Stimulated activated CD8-positive, alpha-beta memory T cell treated with anti-CD3 and anti-CD28 coated beads, Interleukin-15, amount 100 ng/mL, for 4 hours (primary cell): ENCODE data around the gene YKT6.
"Not testable (repeated sequence)": the region's sequence is repeated elsewhere in the genome, so short reads cannot be mapped to it uniquely, and the experiment has no call there.

Source experiments
- DNase-seq, 2 donors: peaks; one replicate each; pipeline ENCODE4 v3.0.0-alpha.2; 2020; ENCODE audit warnings: low read depth in 2 of 2

Gene YKT6

DNA sequence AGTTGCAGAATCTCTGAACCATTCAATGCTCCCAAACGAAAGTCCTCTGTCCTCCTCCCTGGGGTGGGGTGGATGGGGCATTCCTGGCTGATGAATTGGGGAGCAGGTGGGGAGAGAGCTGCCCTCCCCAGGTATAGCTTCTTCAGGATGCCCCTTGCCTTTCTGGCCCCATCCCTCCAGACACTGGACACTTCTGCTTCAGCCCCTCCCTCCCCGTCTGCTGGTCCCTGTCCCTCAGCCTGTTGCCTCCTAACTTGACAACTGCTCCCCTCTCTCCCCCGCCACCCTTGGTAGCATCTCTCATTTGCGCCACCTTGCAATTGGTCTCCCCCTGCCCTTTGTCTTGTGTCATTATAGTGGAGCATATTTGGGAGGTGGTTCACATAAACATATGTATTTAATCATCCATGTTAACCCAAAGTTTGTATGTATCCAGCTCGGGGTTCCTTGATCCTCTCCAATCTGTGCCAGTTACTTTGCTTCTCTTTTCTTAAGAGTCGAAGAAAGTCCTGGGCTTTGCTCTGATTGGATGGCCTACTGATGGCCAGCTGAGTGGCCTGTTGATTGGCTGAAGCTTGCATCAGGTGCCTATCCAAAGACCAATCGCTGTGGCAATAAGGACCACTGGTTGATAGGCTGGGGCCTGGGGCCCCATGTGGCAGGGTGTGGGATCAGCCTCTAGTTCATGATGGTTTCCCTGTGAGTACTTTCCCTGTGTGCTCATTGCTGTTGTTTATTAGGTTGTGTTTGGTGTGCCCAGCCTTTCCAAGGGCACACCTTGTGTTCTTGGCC is 7.6 kb upstream of the YKT6 start:
- DNase-seq: no peak

DNA sequence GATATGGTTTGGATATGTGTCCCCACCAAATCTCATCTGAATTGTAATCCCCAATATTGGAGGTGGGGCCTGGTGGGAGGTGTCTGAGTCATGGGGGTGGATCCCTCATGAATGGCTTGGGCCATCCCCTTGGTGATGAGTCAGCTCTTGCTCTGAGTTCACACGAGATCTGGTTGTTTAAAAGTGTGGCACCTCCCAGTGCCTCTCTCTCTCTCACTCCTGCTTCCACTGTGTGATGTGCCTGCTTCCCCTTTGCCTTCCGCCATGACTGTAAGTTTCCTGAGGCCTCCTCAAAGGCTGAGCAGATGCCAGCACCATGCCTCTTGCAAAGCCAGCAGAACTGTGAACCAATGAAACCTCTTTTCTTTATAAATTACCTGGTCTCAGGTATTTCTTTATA is 6.7 kb upstream of the YKT6 start:
- DNase-seq: peak in 1 of 2 donors; percentile 28

DNA sequence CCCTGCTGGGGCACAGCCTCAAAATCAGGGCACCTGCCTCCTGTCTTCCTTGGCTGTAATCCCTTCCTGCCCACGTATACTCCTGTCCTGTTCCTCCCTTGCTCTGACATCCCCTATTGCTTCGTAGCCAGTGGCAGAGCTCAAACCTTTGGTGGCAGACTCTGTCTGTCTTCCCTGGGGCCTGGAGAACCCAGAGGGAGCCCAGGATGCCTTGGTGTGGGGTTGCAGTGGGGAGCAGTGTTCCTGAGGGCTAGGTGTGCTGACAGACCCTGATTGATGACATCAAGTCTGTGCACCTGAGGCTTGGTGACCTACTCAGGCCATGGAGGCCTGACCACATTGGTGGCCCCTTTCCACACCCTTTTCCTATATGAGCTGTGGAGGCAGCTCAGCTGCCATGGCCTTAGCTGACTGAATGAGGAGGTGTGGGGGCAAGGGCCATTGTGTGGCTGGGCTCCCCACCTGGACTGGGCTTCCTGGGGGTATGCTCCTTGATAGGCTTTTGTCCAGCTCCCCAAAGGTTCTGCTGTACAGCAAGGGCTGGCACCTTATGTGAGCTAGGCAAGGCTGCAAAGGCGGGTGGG is 6.1 kb upstream of the YKT6 start:
- DNase-seq: no peak

DNA sequence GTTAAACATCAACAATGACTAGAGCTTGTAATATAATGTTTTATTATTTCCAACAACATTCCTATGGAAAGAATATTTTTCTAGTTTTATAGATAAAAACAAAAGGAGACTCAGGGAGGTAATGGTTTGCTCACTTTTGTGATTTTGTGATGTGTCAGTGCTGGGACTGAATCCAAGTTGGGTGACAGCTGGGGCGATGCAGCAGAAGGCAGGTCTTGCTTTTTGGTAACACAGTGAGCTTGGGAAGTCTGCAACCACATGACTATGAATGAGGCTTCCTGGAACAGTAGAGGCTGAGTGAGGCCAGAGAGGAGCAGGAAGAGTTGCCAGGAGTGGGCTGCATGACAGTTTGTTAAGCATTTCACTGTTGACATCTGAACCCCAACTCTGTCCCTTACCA is 4.9 kb upstream of the YKT6 start:
- DNase-seq: no peak

DNA sequence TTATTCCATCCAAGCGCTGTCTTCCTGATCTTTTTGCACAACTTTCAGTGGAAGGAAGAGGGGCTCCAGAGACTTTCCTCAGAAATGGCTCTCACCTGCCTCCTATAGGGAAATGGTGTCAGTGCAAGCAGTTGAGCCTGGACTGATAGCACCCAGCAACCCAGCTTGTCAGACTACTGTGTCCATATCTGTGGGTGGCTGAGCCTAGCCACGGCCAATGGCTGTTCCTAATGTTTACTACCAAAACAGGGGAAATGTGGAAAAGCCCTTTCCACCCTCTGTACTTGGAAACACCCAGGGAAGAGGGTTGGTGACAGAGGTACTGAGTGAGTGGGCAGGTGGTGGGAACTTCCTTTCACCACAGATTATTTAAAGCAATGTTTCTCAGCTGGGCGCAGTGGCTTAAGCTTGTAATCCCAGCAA is 4.3 kb upstream of the YKT6 start:
- no peak for DNase-seq

DNA sequence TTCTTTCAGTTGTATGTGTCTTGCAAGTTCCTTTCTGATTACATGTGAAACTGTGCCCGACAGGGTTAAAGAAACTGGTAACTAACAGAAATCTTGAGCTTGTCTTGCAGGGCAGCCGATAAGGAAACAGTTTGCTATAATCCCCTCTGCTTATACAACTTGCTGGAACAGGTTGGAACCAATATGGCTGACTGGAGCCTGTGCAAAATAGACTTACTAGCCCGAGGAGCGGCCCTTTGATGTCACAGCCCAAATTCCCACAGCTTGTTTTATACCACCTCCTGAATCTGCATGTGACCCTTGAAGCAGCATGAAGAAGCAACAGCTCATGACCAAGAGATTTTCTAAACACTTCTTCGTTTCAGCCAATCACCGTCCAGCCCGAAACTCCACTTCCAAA is 3.3 kb upstream of the YKT6 start:
- no peak for DNase-seq

DNA sequence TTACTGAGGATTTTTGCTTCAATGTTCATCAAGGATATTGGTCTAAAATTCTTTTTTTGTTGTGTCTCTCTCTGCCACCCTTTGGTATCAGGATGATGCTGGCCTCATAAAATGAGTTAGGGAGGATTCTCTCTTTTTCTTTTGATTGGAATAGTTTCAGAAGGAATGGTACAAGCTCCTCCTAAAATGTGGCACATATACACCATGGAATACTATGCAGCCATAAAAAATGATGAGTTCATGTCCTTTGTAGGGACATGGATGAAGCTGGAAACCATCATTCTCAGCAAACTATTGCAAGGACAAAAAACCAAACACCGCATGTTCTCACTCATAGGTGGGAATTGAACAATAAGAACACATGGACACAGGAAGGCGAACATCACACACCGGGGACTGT is 615 bp upstream of the YKT6 start:
- DNase-seq: not testable (repeated sequence)

DNA sequence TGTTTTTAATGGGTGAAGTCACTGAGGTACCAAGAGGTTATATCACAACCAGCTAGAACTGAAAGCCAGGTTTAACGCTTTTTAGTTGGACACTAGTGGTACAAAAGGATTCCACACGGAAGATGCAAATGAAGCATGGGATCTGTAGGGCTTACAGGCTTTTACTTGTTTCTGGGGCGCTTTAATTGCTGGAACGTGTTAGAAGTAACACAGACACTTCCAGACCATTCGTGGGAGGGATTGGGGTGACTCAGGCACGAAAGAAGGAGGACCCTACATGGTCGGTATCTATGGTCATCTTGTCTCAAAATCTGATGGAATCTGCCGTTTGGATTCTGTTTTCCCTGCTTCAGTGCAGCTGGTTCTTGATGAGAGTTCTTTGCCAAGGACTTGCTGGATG is 1.0 kb downstream of the YKT6 start:
- no peak for DNase-seq

DNA sequence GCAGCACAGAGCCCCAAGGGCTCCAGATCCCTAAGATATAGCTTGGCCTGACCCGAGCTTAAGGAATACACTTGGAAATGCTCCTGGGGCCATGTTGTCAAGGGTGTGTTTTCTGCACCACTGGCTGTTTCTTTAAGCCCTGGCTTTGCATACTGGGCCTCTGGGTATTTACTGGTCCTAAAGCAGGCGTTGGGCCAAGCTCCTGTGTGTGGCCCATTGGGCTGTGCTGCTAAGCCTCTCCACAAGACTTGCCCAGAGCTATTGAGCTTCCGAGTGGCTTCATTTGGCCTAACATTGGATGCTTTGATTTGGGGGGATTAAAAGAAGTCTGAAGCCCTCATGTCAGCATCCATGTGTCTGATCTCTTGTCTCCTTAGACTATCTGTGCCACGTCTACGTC is 5.2 kb downstream of the YKT6 start:
- no peak for DNase-seq

DNA sequence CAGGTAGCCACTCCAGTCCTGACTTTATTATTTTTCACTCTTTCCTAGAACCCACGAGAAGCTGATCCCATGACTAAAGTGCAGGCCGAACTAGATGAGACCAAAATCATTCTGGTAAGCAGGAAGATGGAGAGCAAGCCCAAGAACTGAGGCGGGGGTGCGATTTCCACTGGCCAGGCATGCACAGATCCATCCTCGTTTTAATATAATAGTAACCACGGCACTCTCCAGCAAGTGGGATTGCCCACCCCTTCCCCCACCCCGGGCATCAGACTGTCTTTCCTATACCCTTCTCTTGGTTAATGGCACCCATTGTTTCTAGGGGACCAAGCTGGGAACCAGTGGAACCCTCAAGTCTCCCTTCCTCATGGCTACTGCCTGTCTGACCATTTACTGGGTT is 7.3 kb downstream of the YKT6 start:
- DNase-seq: no peak

DNA sequence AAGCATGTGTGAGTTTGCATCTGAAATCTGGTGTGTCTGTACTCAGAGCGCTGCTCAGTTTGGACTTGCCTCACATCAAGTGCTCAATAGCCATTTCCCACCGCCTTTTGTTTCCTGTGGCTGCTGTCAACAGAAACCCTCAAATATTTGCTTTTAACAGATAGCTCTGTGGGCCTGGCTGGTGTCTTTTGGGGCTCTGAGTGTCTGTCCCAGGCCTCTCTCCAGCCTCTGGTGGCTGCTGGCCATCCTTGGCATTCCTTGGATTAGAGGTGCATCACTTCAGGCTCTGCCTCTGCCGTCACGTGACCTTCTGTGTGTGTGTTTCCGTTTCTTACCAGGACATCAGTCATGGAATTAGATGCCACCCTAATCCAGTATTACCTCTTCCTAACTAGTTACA is 9.3 kb downstream of the YKT6 start:
- no peak for DNase-seq

DNA sequence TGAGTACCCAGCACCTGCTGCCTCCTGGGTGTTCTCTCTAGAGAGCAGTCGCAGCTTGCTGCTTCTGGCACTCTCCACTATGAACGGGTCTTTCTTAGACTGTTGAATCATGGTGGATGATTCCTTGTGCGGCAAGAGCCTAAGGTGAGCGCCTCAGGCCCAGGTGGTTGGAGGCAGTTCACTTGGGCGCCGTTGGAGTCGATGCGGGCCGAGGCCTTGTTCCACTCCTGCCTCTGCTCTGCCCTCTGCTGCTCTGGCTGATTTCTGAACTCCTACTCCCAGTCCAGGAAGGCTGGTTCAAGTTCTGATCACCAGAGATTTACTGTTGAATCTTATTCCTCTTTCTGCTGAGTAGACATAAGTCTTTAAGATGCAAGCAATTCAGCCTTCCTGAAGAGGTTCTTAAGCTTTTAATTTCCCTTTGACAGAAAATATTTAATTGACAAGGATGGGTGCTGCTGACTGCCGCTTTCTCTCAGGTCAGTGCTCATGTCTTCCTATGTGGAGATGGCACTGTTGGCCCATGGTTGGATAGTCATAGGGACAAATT is 10.4 kb downstream of the YKT6 start:
- DNase-seq: no peak

DNA sequence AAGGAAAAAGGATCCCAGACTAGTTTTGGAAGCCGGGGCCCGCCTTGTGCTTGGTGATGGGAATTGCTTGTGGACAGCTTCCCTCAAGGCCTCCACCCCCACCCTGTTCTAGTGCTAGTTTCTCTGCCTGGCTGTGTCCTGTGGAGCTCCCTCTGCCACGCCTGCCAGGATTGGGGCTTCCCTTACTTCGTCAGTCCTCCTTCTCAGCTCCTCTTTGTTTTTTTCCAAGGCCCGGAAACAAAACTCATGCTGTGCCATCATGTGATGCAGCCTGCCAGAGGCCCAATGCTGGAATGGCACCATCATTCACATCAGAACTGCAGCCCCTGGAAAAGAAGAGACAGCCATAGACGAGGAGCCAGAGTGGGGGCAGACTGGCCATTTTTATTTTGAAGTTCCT is 11.2 kb downstream of the YKT6 start:
- no peak for DNase-seq

DNA sequence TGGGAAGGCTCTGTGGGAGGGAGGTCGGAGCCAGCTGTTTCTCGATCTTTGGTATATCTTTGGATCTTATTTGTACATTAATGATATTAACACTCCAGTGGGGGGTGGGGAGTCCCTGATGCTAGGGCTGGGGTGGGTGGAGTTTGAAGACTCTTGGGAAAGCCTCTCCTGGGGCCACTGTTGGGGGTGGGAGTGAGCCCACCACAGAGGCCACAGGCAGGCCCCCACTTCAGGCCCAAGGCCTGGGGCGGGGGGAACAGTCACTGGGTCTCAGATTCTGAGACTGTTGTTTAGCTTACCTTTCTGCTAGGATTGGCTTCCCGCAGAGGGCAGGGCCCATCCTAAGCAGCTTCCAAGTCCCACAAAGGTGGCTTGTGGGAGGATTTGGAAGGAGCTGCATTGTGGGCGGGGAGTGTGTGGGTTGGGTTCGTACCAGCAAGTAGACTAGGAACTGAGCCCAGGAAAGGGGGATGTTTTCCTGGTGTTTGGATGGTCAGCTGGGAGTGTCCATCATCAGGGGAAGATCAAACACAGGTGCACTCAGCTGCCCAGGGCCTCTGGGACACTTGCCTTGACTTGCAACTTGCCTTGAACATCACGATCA is 11.9 kb downstream of the YKT6 start:
- no peak for DNase-seq

DNA sequence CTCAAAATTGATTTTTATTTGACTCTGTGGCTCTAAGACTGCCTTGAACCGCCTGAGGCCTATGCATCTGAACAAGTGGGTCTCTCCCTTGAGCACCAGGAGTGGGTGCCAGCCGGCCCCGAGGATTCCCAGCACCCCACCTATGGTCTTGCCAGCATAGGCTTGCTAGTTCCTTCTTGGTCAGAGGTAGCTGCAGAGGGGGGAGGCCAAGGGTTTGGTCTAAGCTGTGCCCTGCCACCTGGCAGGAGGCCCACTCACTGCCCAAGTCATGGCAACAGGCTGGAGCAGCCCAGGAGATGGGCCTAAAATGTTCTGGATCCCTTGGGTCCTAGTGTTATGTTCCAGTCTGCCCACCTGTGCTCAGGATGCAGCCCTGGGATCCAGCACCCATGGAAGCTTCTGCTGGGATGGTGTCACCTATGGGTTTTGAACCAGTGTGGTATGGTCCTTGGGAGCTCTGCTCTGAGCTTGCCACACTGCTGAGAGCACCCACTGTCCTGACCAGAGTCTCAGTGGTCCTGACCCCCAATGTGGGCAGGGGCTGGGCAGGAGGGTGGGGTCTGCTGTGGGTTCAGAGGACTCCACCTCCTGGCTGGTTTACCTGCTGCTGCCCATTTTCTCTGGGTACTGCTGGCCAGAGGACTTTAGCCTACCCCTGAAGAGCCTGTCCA is 12.6 kb downstream of the YKT6 start:
- DNase-seq: no peak

DNA sequence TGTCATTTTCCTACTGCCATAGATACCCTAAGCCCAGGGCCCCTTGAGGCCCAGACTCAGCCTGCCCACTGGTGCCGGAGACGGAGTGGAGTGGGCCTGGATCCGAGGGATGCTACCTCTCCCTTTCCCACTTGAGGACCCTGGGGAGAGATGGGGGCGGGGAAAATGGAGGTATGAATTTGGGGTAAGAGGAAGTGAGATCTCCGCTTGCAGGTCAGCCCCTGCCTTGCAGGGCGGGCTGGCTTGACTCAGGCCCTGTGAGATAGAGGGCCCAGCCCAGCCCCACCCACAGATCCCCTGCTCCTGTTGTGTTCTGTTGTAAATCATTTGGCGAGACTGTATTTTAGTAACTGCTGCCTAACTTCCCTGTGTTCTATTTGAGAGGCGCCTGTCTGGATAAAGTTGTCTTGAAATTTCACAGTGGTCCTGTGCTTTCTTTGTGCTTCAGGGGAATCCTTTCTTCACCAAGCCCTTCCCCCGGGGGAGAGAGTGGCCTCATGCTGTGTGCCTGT is 13.2 kb downstream of the YKT6 start:
- DNase-seq: no peak

DNA sequence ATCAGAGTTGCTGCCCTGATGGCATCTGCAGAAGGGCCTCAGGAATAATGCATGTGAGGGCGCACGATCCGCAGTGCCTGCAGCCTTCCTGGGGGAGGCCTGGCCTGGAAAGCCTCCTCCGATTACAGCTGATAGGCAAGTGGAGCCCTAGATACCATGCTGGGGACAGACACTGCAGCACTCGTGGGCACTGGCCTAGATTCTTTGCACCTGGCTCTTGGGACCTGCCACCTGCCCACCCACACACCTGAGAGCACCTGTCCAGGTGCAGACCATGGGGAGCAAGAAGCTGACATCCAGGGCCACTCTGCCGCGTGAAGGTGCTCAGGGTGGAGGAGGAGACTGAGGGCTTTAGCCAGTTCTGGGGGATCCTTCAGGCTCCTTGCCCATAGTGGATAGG is 14.8 kb downstream of the YKT6 start:
- DNase-seq: no peak

DNA sequence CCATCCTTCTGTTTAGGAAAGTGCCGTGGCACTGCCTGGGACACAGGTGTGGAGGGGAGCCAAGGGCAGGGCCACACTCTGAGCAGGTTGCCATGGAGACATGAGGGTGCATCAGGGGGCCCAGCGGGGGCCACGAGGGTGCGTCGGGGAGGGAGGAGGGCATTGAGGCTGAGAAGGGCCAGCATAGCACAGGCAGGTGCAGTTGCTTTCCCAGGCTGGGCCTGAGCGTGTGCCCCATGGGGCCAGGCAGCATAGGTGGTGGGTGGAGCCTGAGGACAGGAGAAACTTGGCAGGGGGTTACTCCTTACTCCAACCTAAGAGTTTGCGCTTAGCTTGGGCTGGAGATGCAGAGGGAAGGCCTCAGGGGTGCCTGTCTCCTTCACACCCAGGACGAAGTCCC is 15.2 kb downstream of the YKT6 start:
- DNase-seq: no peak

DNA sequence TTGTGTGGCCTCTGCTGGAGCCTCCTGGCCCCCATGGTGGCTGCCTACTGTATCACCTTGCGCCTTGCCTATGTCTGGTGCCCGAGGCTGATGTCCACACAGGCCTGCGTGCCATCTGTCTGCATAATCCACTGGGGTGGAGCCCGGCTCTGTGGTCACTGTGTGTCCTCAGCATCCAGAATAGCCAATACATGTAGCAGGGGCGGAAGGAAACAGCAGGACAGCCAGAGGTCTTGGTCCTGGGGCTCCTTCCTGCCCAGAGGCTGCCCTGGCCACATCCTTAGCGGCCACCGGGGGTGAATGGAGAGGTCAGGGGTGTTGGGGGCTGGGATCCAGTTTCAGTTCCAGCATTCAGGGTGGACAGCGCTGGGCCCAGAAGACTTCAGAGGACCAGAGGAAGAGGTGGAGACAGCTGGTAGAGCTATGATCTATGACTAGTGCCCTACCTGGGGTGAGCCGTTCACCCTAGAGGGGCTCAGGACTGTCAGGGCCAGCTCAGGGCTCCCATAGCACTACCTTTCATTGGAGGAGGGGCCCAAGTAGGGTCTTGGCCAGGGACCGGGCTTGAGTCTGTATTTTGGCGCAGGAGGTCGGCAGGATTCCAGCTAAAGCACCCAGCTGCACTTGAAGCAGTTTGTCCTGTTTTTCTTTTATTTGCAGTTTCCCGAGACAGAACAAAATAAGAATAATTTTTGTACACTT is 15.9 kb downstream of the YKT6 start:
- DNase-seq: no peak

DNA sequence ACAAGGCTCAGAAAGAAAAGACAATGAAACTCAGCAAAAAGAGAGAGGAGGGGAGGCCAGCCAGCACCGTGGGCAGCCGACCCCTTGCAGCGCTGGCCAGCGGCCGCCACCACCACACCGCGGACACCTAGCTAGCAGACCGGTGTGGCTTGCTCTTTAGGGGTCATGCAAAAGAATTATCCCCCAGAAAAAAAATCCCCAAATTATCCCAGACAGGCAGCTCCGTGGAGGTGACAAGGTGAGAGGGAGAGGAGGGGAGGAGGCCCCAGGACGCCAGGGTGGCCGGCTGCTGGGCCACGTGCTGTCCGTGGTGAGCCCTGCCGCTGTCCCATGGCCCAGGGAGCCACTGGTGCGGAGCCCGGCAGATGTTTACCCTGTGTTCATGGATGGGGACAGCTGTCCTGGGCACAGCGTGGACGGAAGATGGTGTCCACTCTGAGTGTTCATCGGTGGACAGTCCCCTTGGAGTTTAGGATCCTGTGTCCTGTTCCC is 16.5 kb downstream of the YKT6 start:
- DNase-seq: no peak

DNA sequence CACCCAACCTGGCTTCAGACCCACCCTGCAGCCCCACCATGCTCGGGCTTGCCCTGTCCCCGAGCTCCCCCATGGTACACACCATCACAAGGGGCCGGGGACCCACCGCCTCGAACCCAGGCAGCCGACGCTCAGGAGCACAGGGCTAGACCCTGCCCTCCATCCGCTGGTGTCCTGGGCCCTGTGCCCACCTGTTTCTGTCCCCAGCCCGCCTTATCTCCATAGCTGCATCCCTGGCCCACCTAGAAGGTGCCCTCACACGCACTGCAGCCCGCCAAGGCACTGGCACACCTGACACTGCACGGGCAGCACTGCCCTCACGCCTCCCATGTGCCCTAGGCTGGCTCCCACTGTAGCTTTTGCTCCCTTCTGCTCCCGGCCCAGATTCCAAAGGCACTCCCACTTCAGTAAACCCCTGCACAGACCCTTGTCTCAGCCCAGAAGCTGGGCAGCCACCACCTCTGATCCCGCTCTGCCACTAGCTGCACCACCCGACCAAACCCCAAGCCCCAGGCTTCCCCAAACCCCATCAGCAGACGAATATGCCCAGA is 17.1 kb downstream of the YKT6 start:
- no peak for DNase-seq
